Sciatic nerve (tissue), 2 donors: Measurements from ENCODE around the gene SNX13. TPM values are rescaled to one million over a fixed set of nuclear protein-coding genes. Genes with fewer than 3 reads are reported as not detected.
A peak's percentile ranks its signal among the peaks of the same experiment; 100 is the strongest.

ENCODE experiments used
- ATAC-seq: fragments of 200-7000 bp; cut with Tn5 transposase; one replicate; pipeline ENCODE4 v1.9.1; 2020; ENCODE audit warnings: mild to moderate bottlenecking, moderate library complexity
- DNase-seq: peaks from one replicate; pipeline ENCODE4 v3.0.0-alpha.2; 2020; ENCODE audit warnings: low spot score
- intact Hi-C: fragments of 100-400 bp; cut with DNase I; formaldehyde crosslinking; loops from one replicate; pipeline ENCODE4 v1.14.2; 2022
- total RNA-seq: library from RNA; stranded (reverse); fragmentation: NEBNext Ultra II Directional; extraction: Animal tissue kit (Norgen Biotek cat#: 25700); gene quantifications from one replicate; pipeline ENCODE4 v1.2.1, GENCODE V29; 2021
- donor health status: DM: no; HTN: no; CAD: no.
- donor health status: DM: no; HTN: no; CAD: no.

Gene SNX13
- total RNA-seq, 1 donor from 2014 or later = 65.4 TPM

DNA sequence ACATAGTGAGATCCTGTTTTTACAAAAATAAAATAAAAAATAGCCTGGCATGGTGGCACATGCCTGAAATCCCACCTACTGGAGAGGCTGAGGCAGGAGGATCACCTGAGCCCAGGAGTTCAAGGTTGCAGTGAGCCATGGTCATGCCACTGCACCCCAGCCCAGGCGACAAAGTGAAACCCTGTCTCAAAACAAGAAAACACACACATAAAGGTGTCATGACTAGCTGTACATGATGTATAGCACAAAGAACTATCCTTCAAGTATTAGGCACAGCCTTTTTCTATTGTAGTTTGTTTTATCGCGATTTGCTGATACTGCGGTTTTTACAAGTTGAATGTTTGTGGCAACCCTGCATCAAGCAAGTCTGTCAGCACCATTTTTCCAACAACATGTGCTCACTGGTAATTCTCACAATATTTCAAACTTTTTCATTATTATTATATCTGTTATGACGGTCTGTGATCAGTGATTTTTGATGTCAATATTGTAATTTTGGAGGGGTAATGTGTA is 11.5 kb upstream of the SNX13 start:
- ATAC-seq (no peak), DNase-seq (no peak)
- intact Hi-C loops = no loop called here

GRCh38 chr7:17948526-17949238 is 8.4 kb upstream of the SNX13 start:
- intact Hi-C loops = no loop called here

GRCh38 chr7:17947620-17948019 is 7.3 kb upstream of the SNX13 start:
- intact Hi-C loops = no loop called here
- no peak for DNase-seq
- ATAC-seq = peak; percentile 71

More at GRCh38 chr7:17948526-17949238, 8.4 kb upstream of the SNX13 start:
- no peak for ATAC-seq
- no peak for DNase-seq

DNA sequence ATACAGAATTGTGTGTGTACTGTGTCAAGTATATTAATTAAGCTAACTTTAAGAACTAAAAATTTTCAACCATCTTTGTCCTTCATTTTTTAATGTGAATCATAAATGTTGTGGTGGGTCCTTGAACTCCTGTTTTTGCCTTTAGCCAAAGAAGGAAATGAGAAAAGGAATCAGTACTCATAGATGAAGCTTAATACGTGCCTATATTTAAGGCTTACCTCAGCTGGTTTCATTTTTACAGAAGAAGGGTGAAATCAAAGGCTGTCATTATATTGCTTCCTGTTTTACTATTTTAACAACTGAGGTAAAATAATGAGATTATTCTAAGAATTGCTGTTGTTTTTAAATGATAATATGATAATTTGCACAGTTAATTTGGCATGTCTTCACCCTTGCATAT is 6.3 kb upstream of the SNX13 start:
- ATAC-seq (peak; percentile 65), DNase-seq (no peak)
- intact Hi-C loops = no loop called here

DNA sequence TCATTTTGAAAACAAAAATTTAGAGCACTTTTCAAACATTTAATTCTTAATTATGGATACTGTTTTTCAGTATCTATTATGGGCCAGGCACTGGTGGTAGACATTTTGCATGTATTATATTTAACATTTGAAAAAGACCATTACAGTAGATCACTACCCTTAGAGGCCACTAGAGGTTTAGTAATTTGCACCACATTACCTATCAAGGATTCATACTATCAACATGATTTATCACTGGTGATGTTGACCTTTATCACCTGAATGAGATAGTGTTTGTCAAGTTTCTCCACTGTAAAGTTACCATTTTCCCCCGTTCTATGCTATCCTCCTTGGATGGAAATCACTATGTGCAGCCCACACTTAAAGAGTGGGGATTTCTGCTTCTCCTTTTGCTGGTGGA is 4.4 kb upstream of the SNX13 start:
- DNase-seq (no peak), ATAC-seq (no peak)
- intact Hi-C loops = no loop called here

GRCh38 chr7:17943006-17943405 is 2.7 kb upstream of the SNX13 start:
- ATAC-seq (no peak), DNase-seq (no peak)
- intact Hi-C loops = no loop called here

GRCh38 chr7:17942231-17942630 is 1.9 kb upstream of the SNX13 start:
- DNase-seq = no peak
- intact Hi-C loops = no loop called here
- ATAC-seq = no peak

- intact Hi-C loops = no loop called here
- ATAC-seq = no peak
These were observed 697 bp upstream of the SNX13 start for GRCh38 chr7:17940951-17941431.

DNA sequence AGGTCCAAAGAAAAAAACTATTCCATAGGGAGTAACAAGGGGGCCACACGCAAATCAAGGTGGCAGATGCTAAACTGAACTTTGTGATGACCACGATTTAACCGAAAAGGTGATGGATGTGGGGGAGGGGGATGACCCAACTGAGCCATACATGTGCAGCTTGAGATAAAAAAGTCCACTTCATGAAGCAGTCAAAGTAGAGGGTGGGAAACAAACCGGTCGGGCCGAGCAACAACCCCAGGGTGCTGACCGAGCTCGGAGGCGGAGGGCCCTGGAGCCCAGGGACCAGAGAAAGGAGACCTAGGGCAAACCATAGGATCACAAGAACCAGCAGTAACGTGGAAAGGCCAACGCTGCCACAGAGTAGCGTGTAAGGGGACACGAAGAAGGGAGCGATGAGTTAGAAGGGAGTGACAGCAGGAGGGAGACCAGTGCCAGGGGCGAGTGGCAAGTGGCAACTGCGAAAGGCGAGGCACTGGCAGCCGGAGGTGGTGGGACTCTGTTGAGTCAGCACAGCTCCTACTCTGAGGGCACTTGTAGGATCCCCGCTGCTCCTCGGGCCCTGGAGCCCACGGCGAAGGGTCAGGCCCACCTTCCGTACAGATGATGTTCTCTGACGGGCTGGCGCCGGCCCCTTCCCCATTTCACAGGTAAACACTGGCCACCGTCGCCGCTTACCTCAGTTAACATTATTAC is 540 bp downstream of the SNX13 start:
- DNase-seq = peak; percentile 68
- ATAC-seq = peak; percentile 79
- intact Hi-C loops = no loop called here

More at GRCh38 chr7:17940951-17941431, 697 bp upstream of the SNX13 start:
- DNase-seq = no peak

DNA sequence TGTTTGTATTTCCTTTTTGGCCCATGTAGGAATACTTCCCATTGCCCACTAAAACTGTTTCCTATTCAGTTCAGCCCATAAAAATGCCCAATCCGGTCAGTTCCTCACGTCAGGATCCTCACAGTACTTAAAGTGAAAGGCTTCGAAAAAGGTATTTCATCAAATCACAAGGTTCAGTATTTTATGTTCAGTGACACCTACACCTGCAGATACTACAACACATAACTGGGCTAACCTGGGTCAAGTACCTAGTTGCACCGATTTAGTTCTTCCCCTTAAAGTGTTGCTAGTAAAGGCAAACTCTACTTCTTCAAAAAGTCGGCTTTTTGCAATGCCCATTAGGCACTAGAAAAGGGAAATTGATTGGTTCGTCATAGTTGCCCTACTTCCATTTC is 1.1 kb downstream of the SNX13 start:
- intact Hi-C loops = no loop called here
- DNase-seq (no peak), ATAC-seq (peak; percentile 14)

DNA sequence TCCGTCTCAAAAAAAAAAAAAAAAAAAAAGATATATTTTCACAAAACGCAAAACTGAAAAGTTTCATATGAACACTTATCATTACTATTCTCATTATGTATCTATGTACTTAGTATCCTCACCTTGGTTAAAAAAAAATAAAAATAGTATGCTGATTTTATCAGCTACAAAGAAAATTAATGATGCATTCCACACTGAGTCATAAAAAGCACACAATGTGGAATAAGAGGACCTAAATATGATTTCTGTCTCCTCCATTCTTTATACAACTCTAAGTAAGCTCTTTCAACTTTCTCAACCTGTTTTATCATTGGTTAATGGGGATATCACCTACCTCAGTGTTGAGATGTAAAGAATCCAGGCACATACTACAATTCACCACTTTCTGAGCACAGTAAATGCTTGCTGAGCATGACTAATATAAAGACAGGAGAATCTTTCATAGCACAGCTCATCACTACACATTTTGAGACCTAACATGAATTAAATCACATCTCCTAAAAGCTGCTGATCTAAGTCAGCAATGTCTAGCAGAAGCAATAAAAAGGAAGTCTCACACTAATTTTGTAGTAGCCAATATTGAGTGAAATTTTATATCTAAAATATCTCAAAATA is 2.7 kb downstream of the SNX13 start:
- intact Hi-C loops = no loop called here
- no peak for ATAC-seq

GRCh38 chr7:17936321-17936720 is 4.0 kb downstream of the SNX13 start:
- ATAC-seq (no peak), DNase-seq (no peak)
- intact Hi-C loops = no loop called here

More for the DNA sequence above, 2.7 kb downstream of the SNX13 start:
- no peak for DNase-seq

GRCh38 chr7:17934612-17935240 is 5.6 kb downstream of the SNX13 start:
- ATAC-seq (no peak), DNase-seq (no peak)
- intact Hi-C loops = no loop called here

GRCh38 chr7:17934094-17934493 is 6.2 kb downstream of the SNX13 start:
- no peak for ATAC-seq
- no peak for DNase-seq
- intact Hi-C loops = no loop called here

DNA sequence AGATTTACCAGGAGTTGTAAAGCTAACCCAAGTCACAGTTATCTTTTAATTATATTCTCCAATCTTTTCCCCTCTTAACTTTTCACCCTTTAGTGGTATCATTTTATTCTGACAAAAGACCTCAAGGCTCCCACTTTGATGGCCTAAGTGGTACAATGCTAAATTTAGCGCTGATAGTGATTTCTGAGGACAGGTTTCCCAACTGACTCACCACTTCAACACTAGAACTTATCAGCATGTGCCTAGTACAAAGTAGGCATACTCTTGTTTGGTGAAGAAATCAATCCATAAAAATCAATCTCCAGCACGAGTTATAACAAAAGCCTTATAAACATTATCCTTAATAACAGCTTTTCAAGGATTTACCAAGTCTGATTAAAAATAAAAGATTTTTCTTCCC is 7.5 kb downstream of the SNX13 start:
- DNase-seq (no peak), ATAC-seq (no peak)
- intact Hi-C loops = no loop called here

DNA sequence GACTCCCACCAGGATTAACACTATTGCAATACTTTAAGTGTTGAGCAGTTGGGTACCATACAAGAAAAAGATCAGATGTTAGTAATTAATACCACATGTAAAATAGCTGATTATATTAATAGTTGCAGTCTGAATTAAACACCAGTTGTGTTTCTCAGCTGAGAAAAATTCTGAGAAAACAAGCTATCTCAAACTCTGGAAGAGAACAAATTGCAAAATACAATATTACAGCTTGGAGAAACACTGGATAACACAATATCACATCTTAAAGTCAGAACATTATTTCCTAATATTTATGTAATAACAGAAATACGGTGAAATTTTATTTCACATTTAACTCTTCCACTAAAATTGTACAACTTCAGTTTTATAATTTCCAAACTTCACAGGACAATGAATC is 9.2 kb downstream of the SNX13 start:
- DNase-seq (no peak), ATAC-seq (peak; percentile 51)
- intact Hi-C loops = no loop called here

DNA sequence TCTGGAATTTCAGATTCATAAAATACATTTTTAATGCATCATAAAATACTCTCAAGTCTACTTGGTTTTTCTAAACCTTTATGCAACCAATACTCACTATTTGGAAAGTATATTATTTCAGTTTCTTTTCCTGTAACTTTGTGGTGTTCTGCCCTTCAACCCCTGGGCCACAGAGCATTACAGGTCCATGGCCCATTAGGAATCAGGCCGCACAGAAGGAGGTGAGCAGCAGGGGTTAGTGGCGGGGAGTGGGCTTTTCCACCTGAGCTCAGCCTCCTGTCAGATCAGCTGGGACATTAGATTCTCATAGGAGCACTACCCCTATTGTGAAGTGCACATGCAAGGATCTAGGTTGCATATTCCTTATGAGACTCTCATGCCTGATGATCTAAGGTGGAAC is 9.7 kb downstream of the SNX13 start:
- DNase-seq (no peak), ATAC-seq (peak; percentile 22)
- intact Hi-C loops = no loop called here

DNA sequence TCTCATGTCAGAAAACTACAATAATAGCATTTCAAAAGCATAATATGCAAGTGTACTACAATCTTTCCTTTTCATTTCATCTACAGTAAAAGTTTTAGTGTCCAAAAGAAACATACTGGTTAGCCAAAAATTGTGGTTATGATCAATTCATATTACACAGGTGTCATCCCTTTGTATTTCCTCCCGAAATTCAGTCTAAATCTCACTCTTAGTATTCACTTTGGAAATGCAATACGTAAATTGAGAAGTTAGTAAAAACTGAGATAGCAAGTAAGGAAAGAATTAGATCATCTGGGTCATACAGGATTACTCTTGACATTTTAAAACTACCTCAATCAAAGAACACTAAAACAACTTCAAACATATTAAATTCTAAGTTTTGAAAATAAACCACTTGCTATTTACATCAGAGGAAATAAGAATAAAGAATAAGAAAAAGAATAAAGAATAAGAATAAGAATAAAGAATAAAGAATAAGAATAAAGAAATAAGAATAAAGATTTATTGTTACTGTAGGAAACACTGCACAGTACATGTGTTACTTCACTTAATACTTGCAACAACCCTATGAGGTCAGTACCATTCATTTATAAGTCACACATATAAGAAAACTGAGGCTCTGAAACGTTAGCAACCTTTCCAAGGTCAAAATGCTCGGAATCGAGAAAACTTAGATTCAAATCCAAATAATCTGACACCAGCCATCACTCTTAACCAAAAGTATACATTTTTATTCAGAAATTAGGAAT is 10.5 kb downstream of the SNX13 start:
- DNase-seq (no peak), ATAC-seq (no peak)
- intact Hi-C loops = no loop called here

- DNase-seq (no peak), ATAC-seq (no peak)
- intact Hi-C loops = no loop called here
These were observed 12.2 kb downstream of the SNX13 start for GRCh38 chr7:17928055-17928454.
